SK-N-MC (cell line): Measurements from ENCODE around the gene ZNF264.

Experiments used
- EZH2 ChIP-seq: fragments of 200-600 bp; sonication (generic); IDR thresholded peaks from one replicate; pipeline ENCODE4 v1.6.1; 2017; ENCODE audit warnings: antibody characterized with exemption
- FOXP2 ChIP-seq: optimal IDR thresholded peaks from 2 replicates; pipeline ENCODE3; 2011; ENCODE audit warnings: mild to moderate bottlenecking, moderate library complexity; ENCODE audit not compliant: insufficient read depth; ENCODE audit errors: extremely low read length, control extremely low read depth
- POLR2AphosphoS5 ChIP-seq: IDR thresholded peaks from 2 replicates; pipeline ENCODE4 v1.6.1; 2012; ENCODE audit warnings: mild to moderate bottlenecking, low read depth, low read length, borderline replicate concordance

DNA sequence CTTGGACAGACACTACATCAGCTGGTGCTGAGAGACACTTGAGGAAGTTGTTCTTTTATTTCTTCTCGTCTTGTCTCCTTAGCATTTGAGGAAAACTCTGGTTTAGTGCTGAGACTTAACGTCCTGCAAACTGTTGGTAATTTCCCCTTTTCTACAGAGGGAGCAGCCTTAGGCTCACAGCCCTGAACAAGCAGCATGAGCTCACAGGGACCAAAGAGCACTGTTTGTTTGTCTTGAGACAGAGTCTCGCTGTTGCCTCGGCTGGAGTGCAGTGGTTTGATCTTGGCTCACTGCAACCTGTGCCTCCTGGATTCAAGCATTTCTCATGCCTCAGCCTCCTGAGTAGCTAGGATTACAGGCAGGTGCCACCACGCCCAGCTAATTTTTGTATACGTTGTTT is 54.7 kb downstream of the ZNF264 start:
- TF ChIP-seq POLR2AphosphoS5: no peak
- TF ChIP-seq EZH2: no peak
- TF ChIP-seq FOXP2: no peak
